EH (cell line): Measurements from ENCODE around the gene TACC2.
"Not testable (repeated sequence)": the region's sequence is repeated elsewhere in the genome, so short reads cannot be mapped to it uniquely, and the experiment has no call there.

ENCODE experiments used
- DNase-seq: peaks from one replicate; pipeline ENCODE4 v3.0.0-alpha.2; 2015; ENCODE audit warnings: low read depth

The TACC2 gene

DNA sequence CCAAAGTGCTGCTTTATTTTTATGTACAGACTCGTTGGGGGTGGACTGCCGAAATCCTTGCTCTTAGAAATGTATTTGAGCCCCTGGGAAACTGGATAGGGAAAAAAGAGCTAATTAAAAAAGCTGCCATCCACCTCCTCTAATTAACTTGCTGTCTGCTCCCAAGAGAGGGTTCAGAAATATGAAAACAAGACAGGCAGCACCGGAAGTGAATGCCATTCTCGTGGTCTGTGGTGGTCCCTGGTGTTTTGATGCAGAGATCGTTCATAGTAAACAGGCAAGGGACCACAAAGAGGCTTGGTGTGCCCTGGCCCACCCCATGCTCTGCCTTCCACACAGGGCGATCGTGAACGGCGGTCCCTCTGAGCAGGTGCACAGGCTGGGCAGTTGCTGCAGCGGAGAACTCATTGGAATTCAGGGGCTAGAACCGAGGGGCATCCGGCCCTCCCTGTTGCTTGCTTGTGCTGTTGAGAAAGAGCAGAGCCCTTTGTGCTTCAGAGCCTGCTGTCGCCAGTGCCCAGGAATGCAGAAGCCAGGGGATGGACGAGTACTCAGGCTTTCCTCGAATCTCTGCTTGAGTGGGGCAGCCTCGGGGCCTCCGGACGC is 203.1 kb downstream of the TACC2 start:
- DNase-seq, result no peak

DNA sequence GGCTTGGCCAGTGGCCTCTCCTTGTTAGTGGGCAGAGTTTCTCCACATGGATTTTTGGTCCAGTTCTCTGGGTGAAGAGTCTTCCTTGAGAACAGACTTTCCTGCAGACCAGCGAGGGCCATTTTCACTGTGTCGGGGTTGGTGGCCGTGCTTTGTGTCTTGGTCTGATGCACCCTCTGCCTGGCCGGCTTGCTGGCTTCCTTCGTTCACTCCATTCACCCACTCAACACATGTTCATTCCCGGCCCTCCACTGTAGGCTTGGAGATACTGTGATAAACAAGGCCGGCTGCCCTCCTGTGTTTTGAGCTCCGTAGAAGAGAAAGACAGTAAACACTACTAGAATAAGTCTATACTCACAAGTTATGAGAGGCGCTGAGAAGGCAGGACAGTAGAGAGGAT is 205.3 kb downstream of the TACC2 start:
- no peak for DNase-seq

DNA sequence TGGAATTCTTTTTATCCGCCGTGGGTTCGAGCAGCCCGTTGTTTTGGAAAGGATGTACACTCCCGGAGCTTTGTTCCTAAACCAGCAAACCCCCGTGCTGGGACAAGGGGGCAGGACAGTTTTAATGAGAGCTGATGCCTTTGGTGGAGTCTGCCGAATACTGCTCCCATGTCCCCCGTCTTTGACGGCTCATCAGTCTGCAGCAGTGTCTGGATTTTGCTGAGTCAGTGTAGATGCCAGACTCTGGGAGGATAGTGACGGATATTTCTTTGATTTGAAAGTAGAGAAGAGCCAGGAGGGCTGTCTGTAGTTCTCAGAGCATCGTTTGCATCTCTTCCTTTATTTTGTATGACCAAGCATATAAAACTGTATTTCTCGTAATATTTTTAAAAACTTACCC is 207.3 kb downstream of the TACC2 start:
- DNase-seq, result no peak

DNA sequence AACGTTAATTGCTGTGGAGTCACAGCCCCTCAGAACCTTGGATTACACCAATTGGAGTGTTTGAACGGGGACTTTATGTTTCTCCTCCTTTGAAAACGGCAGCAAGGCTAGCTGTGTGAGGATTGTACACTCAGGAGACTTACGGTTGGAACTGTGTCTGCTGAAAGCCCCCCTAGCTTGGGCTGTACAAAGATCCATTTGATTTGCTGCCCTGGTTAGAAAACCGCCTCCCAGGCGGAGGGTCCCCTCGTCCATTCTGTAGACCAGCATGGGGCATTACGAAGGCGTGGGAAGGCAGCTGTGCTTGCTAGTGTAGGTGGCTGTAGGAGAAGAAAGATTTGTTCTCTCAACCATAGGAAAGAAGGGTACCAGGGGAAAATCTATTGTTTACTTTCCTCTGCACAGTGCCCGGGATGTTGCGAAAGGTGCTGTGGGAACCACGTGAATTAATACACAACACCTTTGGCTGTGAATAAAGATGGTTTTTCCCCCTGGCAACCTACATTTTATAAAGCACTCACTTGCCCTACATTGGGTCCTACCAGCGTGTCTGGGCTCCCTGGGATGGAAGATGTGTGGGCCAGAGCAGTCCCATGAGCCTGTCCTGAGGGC is 208.8 kb downstream of the TACC2 start:
- DNase-seq, result no peak

DNA sequence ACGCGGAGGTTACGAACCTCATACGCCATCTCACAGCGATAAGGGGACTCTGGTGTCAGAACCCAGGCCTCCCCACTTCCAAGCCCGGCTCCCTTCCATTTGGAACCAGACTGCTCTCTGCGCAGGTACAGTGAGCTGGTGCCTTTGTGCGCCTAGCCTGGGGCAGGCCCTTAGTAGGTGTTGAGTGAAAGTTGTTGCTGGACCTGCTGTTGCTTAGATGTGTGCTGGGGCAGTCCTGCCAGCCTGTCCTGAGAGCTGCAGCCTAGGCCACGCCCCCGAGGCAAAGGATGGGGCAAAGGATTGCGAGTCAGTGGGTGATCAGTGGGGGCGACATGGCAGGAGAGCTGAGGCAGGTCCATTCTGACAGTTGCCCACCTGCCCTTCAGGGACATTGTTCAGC is 209.7 kb downstream of the TACC2 start:
- DNase-seq, result no peak

DNA sequence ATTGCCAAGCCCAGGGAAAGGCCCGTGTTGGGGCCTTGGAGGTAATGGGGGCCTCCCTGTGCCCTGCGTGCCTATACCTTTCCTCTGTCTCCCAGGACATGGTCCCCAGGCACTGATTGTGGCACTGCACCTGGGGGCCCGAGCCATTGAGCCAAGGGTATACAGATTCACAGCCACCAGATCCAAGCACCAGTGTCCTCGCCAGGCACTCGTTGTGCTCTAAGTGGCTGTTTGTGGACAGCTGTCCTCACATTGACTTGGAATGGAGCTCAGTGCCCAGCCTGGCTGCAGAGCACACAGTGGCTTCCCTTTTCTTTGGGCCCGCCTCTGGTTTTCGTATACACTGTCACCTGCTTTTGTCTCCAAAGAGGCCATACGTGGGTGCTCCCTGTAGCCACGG is 210.1 kb downstream of the TACC2 start:
- no peak for DNase-seq

DNA sequence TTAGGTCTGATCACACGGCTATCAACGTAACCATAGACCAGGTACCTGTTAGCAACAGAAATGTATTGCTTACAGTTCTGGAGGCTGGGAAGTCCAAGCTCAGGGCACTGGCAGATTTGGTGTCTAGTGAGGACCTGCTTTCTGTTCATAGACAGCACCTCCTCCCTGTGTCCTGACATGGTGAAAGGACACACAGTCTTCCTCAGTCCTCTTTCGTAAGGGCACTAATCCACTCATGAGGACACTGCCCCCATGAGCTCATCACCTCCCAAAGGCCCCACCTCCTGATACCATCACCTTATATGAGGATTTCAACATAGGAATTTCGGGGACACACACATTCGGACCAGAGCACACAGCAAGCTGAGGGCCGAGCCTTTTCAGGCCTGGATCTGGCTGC is 210.7 kb downstream of the TACC2 start:
- DNase-seq, result no peak

DNA sequence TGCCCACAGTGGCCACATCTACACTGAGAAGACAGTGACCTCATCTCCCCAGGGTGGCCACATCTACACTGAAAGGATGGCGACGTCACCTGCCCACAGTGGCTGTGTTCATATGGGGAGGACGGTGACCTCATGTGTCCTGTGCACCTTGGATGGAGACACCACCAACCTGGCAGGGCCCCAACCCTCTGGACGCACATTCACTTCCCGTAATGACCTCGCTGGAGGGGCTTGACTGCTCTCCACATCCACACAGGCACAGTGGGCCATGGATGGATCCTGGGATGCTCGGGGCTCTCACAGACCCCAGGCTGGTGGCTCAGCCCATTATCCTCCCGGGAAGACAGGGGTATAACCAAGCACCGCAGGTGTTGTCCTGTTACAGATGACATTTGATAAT is 212.4 kb downstream of the TACC2 start:
- DNase-seq, result no peak

DNA sequence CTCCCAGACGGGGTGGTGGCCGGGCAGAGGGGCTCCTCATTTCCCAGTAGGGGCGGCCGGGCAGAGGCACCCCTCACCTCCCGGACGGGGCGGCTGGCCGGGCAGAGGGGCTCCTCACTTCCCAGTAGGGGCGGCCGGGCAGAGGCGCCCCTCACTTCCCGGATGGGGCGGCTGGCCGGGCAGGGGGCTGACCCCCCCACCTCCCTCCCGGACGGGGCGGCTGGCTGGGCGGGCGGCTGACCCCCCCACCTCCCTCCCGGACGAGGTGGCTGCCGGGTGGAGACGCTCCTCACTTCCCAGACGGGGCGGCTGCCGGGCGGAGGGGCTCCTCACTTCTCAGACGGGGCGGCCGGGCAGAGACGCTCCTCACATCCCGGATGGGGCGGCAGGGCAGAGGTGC is 214.2 kb downstream of the TACC2 start:
- DNase-seq, result not testable (repeated sequence)

DNA sequence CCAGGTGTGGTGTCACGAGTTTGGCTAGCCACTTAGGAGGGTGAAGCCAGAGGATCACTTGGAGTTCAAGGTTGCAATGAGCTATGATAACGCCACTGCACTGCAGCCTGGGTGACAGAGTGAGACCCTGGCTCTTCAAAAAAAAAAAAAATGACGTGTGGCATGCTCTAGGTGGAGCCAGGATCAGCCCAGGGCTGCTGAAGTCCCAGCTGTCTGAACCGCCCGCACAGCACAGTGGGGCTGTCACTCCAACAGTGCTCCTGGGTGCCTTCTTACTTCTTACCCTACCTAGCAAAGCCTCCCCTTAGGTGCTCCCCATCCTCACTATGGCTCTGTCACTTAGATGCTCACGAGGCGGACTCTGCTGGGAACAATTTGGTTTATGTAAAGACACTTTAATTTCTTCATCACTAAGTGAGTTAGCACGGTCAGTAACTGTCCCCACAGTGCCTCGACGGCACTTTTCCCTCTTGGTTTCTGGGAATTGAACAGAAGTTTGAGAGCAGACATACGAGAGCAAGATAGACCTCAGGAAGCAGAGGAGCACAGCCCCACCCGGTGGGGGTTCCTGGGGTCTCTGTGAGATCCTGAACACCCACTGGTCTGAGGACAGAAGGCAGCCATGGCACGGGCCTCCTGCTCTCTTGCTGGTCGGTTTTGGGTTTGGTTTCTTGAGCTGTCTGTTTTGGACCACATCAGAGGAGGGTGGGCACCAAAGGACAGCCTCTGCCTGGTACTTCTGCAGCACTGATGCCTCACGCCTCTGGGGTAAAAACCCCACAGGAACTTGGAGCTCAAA is 215.9 kb downstream of the TACC2 start:
- peak; percentile 6 for DNase-seq

DNA sequence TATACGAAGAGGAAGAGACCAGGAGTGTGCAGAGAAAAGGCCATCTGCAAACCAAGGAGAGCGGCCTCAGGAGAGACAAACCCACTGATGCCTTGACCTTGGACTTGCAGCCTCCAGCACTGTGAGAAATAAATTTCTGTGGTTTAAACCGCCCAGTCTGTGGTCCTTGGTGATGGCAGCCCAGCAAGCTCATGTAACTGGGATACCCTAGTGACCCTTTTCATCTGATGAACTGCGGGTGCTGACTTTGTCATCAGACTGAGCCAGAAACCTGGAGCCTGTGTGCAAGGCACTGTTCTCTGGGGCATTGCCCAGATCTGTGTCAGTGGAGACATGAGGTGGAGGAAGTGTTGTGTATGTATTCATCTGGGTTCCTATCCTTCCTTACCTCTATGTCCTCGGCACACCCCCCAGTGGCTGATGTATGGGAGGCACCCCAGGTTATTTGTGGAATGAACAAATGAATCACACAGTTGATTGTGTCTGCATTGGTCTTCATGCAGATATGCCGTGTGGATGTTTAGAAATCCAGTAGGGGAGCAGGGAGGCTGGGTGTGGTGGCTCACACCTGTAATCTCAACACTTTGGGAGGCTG is 217.6 kb downstream of the TACC2 start:
- DNase-seq, result peak; percentile 13

DNA sequence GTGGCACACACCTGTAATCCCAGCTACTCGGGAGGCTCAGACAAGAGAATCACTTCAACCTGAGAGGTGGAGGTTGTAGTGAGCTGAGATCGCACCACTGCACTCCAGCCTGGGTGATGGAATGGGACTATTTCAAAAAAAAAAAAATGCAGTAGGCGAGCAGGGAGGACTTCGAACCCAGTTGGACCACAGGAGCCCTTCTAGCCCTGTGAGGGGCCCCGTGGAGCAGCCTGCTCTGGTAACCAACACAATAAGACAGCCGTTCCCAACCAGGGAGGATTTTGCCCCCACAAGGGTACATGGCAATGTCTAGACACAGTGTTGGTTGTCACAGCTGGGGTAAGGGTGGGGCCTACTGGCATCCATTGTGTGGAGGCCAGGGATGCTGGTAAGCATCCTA is 218.2 kb downstream of the TACC2 start:
- DNase-seq, result no peak

DNA sequence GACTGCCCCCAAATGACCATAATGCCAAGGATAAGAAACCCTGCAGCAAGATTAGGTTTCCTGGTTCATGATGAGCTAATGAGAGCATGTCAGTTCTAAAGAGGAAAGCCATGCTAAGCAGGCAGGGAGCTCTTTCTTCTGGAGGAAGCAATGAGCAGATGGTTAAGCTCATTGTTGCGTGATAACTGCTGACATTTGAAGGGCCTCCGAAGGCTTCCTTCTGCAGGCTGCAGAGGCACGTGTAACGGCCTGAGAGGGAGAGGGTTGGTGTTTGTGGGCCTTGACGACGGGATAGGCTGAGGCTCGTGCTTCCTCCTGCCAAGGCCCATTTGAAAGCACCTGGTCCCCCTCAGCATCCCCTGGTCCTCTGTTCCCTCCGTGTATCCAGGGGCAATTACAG is 218.6 kb downstream of the TACC2 start:
- no peak for DNase-seq

DNA sequence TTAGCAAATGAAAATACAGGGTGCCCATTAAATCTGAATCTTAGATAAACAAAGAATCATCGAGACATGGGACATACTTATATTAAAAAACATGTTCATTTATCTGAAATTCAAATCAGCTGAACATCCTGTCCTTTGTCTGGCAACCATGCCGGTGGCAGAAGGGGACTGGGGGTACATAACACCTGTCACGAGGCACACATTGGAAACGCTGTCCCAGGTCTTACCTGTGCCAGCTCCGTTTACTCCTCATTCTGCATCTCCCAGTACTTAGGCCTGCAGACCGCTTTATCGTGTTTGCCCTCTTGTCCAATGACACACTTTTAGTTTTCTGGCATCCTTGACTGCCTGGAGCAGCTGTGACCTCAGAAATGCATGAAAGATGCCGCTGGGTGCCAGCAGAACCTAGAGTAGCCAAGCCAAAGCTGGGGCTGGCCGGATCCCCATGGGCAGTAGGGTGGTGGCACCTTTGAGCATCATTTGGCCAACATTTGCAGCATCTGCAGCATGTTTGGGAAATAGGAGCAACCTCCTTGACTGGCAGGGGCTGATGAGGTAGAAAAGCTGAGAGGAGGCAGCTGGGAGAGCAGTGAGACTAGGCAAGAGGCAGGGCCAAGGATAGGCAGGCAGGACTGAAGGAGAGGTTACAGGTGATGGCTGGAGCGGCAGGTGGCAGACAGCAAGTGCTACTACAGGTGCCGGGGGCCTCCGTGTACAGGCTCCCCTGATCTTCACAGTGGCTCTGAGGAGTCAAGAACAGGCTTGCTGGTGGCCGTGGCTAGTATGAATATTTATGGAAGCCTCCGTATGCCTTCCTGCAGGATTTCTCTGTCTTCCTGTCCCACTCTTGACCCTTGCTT is 219.8 kb downstream of the TACC2 start:
- DNase-seq, result no peak

DNA sequence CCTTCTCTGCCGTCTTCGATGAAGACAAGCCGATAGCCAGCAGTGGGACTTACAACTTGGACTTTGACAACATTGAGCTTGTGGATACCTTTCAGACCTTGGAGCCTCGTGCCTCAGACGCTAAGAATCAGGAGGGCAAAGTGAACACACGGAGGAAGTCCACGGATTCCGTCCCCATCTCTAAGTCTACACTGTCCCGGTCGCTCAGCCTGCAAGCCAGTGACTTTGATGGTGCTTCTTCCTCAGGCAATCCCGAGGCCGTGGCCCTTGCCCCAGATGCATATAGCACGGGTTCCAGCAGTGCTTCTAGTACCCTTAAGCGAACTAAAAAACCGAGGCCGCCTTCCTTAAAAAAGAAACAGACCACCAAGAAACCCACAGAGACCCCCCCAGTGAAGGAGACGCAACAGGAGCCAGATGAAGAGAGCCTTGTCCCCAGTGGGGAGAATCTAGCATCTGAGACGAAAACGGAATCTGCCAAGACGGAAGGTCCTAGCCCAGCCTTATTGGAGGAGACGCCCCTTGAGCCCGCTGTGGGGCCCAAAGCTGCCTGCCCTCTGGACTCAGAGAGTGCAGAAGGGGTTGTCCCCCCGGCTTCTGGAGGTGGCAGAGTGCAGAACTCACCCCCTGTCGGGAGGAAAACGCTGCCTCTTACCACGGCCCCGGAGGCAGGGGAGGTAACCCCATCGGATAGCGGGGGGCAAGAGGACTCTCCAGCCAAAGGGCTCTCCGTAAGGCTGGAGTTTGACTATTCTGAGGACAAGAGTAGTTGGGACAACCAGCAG is 221.7 kb downstream of the TACC2 start:
- no peak for DNase-seq

DNA sequence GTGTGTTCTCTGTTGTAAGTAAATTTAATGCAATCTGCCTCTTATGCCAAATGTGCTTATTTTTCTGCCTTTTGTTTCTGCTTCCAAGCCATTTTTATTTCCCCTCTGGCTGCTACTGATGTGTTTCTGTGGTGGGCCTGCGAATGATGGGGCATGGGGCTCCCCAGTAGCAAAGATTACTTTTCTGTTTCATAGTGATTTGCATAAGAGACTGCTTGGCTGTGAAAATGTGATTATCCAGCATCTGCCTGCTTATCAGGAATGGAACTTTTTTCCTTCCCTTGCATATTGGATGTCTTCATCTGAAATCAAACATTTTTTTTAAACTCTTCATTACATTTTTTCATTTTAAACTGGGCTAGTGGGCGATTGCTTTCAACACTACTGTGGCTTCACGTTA is 224.4 kb downstream of the TACC2 start:
- DNase-seq, result no peak

DNA sequence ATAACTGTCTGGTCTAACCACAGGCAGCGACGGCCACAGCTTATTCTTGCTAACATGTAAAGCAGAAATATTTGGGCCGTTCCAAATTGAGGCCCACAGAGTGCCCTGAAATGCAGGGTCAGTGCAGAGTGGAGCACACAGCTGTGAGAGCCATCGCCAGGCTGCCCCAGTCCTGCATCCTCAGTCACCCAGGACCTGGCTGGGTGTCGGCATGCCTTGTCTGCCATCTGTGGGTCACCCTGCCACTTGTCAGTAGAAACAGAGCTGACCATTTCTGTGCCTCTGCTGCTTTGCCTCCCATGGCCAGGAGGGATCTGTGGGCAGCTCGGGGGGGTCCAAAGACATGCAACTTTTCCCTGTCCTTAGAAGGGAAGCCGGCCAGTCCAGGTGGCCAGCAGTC is 224.8 kb downstream of the TACC2 start:
- DNase-seq, result peak; percentile 12

DNA sequence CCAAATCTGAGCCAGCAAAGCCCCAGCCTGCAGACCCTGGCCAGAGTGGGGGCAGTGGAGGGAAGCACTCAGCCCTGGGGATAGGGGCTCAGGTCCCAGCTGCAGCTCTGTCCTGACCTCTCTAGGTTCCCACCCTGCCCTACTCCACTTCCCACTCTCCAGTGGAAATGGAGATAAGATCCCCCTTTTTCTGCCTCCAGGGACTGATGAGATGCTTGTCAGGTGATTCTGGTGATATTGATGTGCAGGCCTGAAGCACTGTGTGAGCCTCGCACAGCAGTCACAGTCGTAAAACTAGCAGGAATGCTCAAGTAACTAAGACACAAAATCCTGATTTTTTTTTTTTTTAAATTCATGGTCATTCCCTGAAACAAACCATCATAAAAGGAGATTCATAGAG is 227.1 kb downstream of the TACC2 start:
- DNase-seq, result no peak

DNA sequence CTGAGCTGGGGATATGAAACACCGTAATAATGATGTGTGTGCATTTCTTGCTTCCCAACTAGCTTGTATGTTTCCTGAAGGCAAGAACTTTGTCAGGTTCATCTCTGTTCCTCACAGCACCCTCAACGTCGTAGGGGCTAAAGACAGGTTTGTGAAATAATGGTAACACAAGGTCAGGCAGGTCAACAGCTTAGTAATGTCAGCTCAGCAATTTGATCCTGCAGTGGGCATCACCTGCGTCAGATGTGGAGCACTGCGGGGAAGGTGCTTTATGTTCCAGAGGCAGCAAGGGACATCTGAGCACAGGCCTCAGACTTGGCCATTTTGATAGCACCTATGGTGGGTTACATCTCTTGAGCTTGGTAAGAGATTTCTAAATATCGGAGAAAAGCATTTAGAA is 230.4 kb downstream of the TACC2 start:
- no peak for DNase-seq

DNA sequence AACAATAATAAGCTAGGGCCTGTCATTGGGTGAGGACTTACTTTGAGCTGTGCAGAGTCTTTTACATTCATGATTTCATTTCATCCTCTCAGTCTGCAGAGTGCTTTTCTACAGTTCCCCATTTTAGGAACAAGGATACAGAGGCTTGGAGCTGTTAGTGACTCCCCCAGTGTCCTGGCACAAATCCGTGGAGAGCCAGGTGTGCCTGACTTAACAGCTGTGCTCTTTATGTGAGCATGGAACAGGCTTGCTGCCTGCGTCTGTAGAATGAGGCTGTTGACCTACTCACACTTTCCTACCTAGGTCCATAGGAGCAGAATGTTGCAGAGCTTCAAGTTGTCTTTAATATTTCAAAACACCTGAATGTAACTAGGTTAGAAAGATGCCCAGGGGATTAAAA is 231.8 kb downstream of the TACC2 start:
- no peak for DNase-seq

DNA sequence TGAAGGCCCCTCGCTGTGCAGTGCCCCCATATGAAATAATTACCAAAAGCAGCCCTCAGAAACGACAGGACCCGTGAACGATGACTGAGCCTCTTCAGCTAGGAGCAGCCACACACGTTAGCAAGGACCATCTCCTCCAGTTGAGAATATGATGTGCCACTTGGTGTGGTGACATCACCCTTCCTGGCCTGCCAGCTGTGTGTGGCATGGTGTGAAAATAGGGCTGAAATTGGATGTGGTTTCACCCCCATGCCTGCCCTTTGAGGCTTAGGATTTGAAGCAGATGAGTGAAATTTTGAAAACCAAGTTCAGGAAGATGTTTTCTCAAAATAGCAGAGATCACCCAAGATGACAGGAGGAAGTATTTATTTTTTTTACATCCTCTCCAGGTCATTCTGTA is 233.0 kb downstream of the TACC2 start:
- DNase-seq, result no peak
